Uterus (tissue), 2 donors: Measurements from ENCODE around the gene HCN4.

ENCODE experiments used
- POLR2A ChIP-seq, 2 donors: fragments of 450-650 bp; IDR thresholded peaks; one replicate each; pipeline ENCODE4 v1.6.1; 2016; ENCODE audit warnings: antibody characterized with exemption in 2 of 2, mild to moderate bottlenecking in 1 of 2, moderate library complexity in 1 of 2
- TF ChIP-seq, protein P1 (sequence below), 4 experiments: fragments of 200-600 bp in 2 of 4; fragments of 450-650 bp in 2 of 4; sonication (generic) in 2 of 4; IDR thresholded peaks; one replicate each; pipeline ENCODE4 v1.5.1; 2016 to 2019; ENCODE audit warnings: antibody characterized with exemption in 4 of 4, mild to moderate bottlenecking in 2 of 4, moderate library complexity in 1 of 4

DNA sequence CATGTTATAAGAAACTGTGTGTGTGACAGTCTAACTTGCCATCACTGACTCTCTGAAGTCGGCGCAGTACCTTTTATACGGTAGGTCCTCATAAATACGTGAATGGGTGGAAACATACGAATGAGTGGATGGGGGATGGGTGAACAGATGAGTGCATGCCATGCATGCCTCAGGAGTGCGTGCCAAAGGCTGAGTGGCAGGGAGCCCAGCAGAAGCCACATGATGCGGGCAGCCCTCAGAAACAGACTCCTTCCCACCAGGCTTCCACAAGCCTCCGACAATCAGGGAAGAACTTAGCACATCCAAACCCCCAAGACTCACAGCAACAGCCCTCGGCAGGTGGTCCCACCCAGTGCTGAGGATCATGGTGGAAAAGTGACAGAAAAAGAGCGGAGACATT lies 16.7 kb downstream of the HCN4 start:
- TF ChIP-seq, protein P1, sequence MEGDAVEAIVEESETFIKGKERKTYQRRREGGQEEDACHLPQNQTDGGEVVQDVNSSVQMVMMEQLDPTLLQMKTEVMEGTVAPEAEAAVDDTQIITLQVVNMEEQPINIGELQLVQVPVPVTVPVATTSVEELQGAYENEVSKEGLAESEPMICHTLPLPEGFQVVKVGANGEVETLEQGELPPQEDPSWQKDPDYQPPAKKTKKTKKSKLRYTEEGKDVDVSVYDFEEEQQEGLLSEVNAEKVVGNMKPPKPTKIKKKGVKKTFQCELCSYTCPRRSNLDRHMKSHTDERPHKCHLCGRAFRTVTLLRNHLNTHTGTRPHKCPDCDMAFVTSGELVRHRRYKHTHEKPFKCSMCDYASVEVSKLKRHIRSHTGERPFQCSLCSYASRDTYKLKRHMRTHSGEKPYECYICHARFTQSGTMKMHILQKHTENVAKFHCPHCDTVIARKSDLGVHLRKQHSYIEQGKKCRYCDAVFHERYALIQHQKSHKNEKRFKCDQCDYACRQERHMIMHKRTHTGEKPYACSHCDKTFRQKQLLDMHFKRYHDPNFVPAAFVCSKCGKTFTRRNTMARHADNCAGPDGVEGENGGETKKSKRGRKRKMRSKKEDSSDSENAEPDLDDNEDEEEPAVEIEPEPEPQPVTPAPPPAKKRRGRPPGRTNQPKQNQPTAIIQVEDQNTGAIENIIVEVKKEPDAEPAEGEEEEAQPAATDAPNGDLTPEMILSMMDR (IDR thresholded peaks at IDR 0.05): no peak
- TF ChIP-seq POLR2A (IDR thresholded peaks at IDR 0.05): no peak
